Loucy (cell line): ENCODE measurements around the gene UBAP1.
"Not testable (repeated sequence)": the region's sequence is repeated elsewhere in the genome, so short reads cannot be mapped to it uniquely, and the experiment has no call there.

Experiments
- H2AFZ ChIP-seq: fragments of 200-600 bp; sonication (generic); 2 replicates; pipeline ENCODE4 v1.6.0; 2016; ENCODE audit warnings: antibody characterized with exemption, mild to moderate bottlenecking, low read length, moderate library complexity
- H3F3A ChIP-seq: fragments of 200-600 bp; 2 replicates; pipeline ENCODE4 v1.6.0; 2016; ENCODE audit warnings: antibody characterized with exemption, low read depth, mild to moderate bottlenecking
- H3K27me3 ChIP-seq: fragments of 200-600 bp; sonication (generic); 2 replicates; pipeline ENCODE4 v1.6.1; 2014; ENCODE audit warnings: low read length, mild to moderate bottlenecking; ENCODE audit not compliant: insufficient read depth, poor library complexity, severe bottlenecking
- H3K36me3 ChIP-seq: fragments of 200-600 bp; sonication (generic); 2 replicates; pipeline ENCODE4 v1.6.1; 2016; ENCODE audit warnings: low read length; ENCODE audit not compliant: insufficient read depth
- H3K4me1 ChIP-seq: fragments of 200-600 bp; sonication (generic); 2 replicates; pipeline ENCODE4 v1.5.1; 2014; ENCODE audit warnings: low read length, mild to moderate bottlenecking; ENCODE audit not compliant: insufficient read depth, poor library complexity, severe bottlenecking
- H3K4me2 ChIP-seq: fragments of 200-600 bp; sonication (generic); 2 replicates; pipeline ENCODE4 v1.6.0; 2014; ENCODE audit warnings: antibody characterized with exemption, low read length, low read depth, mild to moderate bottlenecking; ENCODE audit not compliant: poor library complexity, severe bottlenecking
- H3K4me3 ChIP-seq: fragments of 200-600 bp; sonication (generic); 2 replicates; pipeline ENCODE4 v1.5.1; 2014; ENCODE audit warnings: low read length, mild to moderate bottlenecking, mixed read lengths; ENCODE audit not compliant: poor library complexity, severe bottlenecking
- H3K79me2 ChIP-seq: fragments of 200-600 bp; sonication (generic); 2 replicates; pipeline ENCODE4 v1.6.1; 2014; ENCODE audit warnings: low read length; ENCODE audit not compliant: insufficient read depth
- H3K9ac ChIP-seq: fragments of 200-600 bp; sonication (generic); 2 replicates; pipeline ENCODE4 v1.6.0; 2014; ENCODE audit warnings: mild to moderate bottlenecking, low read depth, low read length, moderate library complexity; ENCODE audit not compliant: poor library complexity, severe bottlenecking
- H3K9me2 ChIP-seq: fragments of 200-600 bp; sonication (generic); replicated peaks from 2 replicates; pipeline ENCODE4 v1.6.1; 2016; ENCODE audit warnings: low read depth, low read length, mixed read lengths
- H3K9me3 ChIP-seq: fragments of 200-600 bp; sonication (generic); 2 replicates; pipeline ENCODE4 v1.6.1; 2014; ENCODE audit warnings: mild to moderate bottlenecking, antibody characterized with exemption, low read length, low read depth; ENCODE audit not compliant: insufficient read depth
- H4K20me1 ChIP-seq: fragments of 200-600 bp; sonication (generic); 2 replicates; pipeline ENCODE4 v1.6.0; 2014; ENCODE audit warnings: antibody characterized with exemption, low read length, mild to moderate bottlenecking; ENCODE audit not compliant: insufficient read depth, poor library complexity, severe bottlenecking
- EZH2phosphoT487 ChIP-seq: fragments of 200-600 bp; IDR thresholded peaks from 2 replicates; pipeline ENCODE4 v1.6.1; 2018; ENCODE audit warnings: antibody characterized with exemption, mild to moderate bottlenecking, moderate library complexity, borderline replicate concordance
- TF ChIP-seq, protein P1 (sequence below): fragments of 200-600 bp; sonication (generic); conservative IDR thresholded peaks from 2 replicates; pipeline ENCODE4 v1.5.1; 2014; ENCODE audit warnings: mild to moderate bottlenecking, antibody characterized with exemption, low read length

UBAP1 gene

DNA sequence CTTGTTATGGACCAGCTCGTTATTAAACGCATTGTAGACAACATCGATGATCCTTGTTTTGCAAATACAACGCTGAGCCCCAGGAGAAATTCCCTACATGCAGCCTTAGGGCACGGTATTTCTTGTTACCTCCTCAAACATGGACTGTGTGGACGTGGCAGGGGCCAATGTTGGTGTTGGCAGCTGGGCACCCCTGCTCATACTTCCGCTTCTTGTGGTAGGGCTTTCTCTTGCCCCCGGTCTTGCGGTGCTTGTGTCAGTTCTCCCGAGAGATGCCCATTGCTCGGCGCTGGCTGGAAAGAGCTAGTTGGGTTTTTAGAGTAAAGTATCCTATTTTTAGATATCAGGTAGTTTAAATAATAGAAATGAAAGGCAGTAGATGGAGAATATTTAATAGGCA lies 45.5 kb downstream of the UBAP1 start:
- no peak overlapping the region for H3K4me3 ChIP-seq

DNA sequence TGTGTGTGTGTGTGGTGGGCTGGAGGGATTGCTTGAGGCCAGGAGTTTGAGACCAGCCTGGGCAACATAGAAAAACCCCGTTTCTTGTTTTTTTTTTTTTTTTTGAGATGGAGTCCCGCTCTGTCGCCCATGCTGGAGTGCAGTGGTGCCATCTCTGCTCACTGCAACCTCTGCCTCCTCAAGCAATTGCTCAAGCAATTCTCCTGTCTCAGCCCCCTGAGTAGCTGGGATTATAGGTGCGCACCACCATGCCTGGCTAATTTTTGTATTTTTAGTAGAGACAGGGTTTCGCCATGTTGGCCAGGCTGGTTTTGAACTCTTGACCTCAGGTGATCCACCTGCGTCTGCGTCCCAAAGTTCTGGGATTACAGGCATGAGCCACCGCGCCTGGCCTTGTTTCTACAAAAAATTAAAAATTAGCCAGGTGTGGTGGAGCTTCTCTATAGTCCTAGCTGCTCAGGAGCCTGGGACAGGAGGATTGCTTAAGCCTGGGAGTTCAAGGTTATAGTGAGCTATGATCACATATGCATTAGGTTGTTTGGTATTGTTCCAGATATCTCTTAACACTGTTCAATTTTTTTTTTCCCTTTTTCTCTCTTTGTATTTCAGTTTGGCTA lies 47.4 kb downstream of the UBAP1 start:
- H3K4me2 ChIP-seq, H4K20me1 ChIP-seq, H3K27me3 ChIP-seq, H3K9me3 ChIP-seq, H2AFZ ChIP-seq, H3K9ac ChIP-seq, H3K9me2 ChIP-seq, H3K79me2 ChIP-seq, H3K4me1 ChIP-seq, H3F3A ChIP-seq, H3K36me3 ChIP-seq, H3K4me3 ChIP-seq: not testable (repeated sequence)

More for the DNA sequence above, 45.5 kb downstream of the UBAP1 start:
- no peak overlapping the region for H3K4me2 ChIP-seq
- H3K79me2 ChIP-seq = no peaks in the 10 kb centered on the region
- H3K4me1 ChIP-seq = no peaks in the 10 kb centered on the region
- H3K9ac ChIP-seq = no peak overlapping the region
- TF ChIP-seq, protein P1, sequence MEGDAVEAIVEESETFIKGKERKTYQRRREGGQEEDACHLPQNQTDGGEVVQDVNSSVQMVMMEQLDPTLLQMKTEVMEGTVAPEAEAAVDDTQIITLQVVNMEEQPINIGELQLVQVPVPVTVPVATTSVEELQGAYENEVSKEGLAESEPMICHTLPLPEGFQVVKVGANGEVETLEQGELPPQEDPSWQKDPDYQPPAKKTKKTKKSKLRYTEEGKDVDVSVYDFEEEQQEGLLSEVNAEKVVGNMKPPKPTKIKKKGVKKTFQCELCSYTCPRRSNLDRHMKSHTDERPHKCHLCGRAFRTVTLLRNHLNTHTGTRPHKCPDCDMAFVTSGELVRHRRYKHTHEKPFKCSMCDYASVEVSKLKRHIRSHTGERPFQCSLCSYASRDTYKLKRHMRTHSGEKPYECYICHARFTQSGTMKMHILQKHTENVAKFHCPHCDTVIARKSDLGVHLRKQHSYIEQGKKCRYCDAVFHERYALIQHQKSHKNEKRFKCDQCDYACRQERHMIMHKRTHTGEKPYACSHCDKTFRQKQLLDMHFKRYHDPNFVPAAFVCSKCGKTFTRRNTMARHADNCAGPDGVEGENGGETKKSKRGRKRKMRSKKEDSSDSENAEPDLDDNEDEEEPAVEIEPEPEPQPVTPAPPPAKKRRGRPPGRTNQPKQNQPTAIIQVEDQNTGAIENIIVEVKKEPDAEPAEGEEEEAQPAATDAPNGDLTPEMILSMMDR = no peak
- peaks cover 4% of the 10 kb centered on the region; the same call in 1 of the 2 replicates for H3K36me3 ChIP-seq
- no peaks in the 10 kb centered on the region for H3K27me3 ChIP-seq
- H3K9me3 ChIP-seq = no peaks in the 10 kb centered on the region
- H3F3A ChIP-seq = no peaks in the 10 kb centered on the region
- no peaks in the 10 kb centered on the region for H3K9me2 ChIP-seq
- peaks cover 9% of the 10 kb centered on the region for H4K20me1 ChIP-seq
- H2AFZ ChIP-seq = no peak overlapping the region

DNA sequence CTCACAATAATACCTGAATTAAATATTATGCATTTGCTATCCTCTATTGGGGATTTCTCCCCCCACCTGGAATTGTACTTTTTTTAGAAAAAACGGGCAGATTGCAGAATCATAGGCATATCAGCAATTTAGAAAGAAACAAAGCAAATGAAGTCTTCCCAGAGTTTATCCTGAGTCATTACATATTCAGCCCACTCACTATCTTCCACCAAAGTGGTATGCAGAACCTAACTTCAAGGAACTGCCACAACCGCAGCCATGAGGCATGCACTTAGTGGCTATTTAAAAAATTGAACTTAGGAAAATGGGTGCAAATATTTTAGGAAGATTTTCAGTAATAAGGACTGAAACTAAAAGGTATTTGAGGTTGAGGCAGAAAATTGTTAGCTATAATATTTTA lies 48.6 kb downstream of the UBAP1 start:
- no peak overlapping the region for H3K4me3 ChIP-seq
- no peak overlapping the region for H2AFZ ChIP-seq
- H3K9me2 ChIP-seq = no peaks in the 10 kb centered on the region
- H3K27me3 ChIP-seq = no peaks in the 10 kb centered on the region
- no peaks in the 10 kb centered on the region for H3F3A ChIP-seq
- no peaks in the 10 kb centered on the region; the same call in 1 of the 2 replicates for H3K79me2 ChIP-seq
- H4K20me1 ChIP-seq = peaks cover 4% of the 10 kb centered on the region
- H3K9ac ChIP-seq = no peak overlapping the region
- peaks cover 3% of the 10 kb centered on the region; the same call in 1 of the 2 replicates for H3K36me3 ChIP-seq
- no peaks in the 10 kb centered on the region for H3K9me3 ChIP-seq
- TF ChIP-seq, protein P1 = no peak
- no peak for TF ChIP-seq EZH2phosphoT487
- no peak overlapping the region for H3K4me2 ChIP-seq
- no peaks in the 10 kb centered on the region for H3K4me1 ChIP-seq

DNA sequence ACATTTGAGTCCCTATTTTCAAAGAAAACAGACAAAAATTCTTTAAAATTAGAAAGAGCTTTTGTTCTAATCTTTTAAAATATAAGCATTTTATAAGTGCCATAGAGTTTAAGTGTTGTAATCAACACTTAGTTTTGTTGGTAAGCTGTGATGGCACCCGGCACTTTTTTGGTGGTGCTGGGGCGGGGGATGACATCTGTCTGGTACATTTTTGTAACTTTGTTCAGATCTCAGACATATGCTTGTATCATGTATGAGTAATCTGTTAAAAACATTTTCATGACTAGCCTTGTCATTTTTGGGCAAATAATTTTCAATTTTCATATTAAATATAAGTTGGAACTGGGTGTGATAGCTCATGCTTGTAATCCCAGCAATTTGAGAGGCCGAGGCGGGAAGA lies 51.7 kb downstream of the UBAP1 start:
- no peaks in the 10 kb centered on the region; the same call in 1 of the 2 replicates for H3K79me2 ChIP-seq
- no peaks in the 10 kb centered on the region for H3K9me3 ChIP-seq
- no peaks in the 10 kb centered on the region for H3K4me1 ChIP-seq
- TF ChIP-seq, protein P1 = no peak
- TF ChIP-seq EZH2phosphoT487 = no peak
- H2AFZ ChIP-seq = no peak overlapping the region
- H3K36me3 ChIP-seq = peaks cover 5% of the 10 kb centered on the region; the same call in 1 of the 2 replicates
- no peaks in the 10 kb centered on the region for H3K27me3 ChIP-seq
- H3K9ac ChIP-seq = no peak overlapping the region
- H3K4me2 ChIP-seq = no peak overlapping the region
- no peaks in the 10 kb centered on the region for H3F3A ChIP-seq
- peaks cover 4% of the 10 kb centered on the region for H4K20me1 ChIP-seq
- H3K4me3 ChIP-seq = no peak overlapping the region
- H3K9me2 ChIP-seq = no peaks in the 10 kb centered on the region
